Measurements from ENCODE around the gene LYSMD1. TPM values are rescaled to one million over a fixed set of nuclear protein-coding genes. Genes with fewer than 3 reads are reported as not detected.
A peak's percentile ranks its signal among the peaks of the same experiment; 100 is the strongest.

The LYSMD1 gene
- total RNA-seq, 1 donor from 2014 or later: 13.0 TPM

GRCh38 chr1:151144474-151145303, 21.0 kb downstream of the LYSMD1 start:
- no peak for DNase-seq
- intact Hi-C loops (cut with micrococcal nuclease): no loop called here
- ATAC-seq: peak; percentile 0

- no peak for DNase-seq
- intact Hi-C loops (cut with micrococcal nuclease): no loop called here
- no peak for ATAC-seq
Observed at GRCh38 chr1:151143986-151144385, 21.7 kb downstream of the LYSMD1 start.

GRCh38 chr1:151143057-151143435, 22.7 kb downstream of the LYSMD1 start:
- DNase-seq: peak; percentile 54
- peak; percentile 24 for ATAC-seq
- intact Hi-C loops (cut with micrococcal nuclease): no loop called here

- peak; percentile 63 for ATAC-seq
Observed at GRCh38 chr1:151142411-151143056, 23.2 kb downstream of the LYSMD1 start.

GRCh38 chr1:151137789-151138188, 27.9 kb downstream of the LYSMD1 start:
- DNase-seq (no peak), ATAC-seq (no peak)
- intact Hi-C loops (cut with micrococcal nuclease): no loop called here

More at GRCh38 chr1:151142411-151143056, 23.2 kb downstream of the LYSMD1 start:
- intact Hi-C loops (cut with micrococcal nuclease): no loop called here
- DNase-seq: peak; percentile 56

- ATAC-seq (no peak), DNase-seq (no peak)
- intact Hi-C loops (cut with micrococcal nuclease): no loop called here
Observed at GRCh38 chr1:151135433-151136385, 30.0 kb downstream of the LYSMD1 start.

- DNase-seq (no peak), ATAC-seq (no peak)
- intact Hi-C loops (cut with micrococcal nuclease): no loop called here
Observed at GRCh38 chr1:151134991-151135390, 30.7 kb downstream of the LYSMD1 start.

GRCh38 chr1:151134396-151134795, 31.3 kb downstream of the LYSMD1 start:
- DNase-seq (no peak), ATAC-seq (no peak)

GRCh38 chr1:151133018-151133806, 32.5 kb downstream of the LYSMD1 start:
- intact Hi-C loops (cut with micrococcal nuclease): no loop called here

More at GRCh38 chr1:151134396-151134795, 31.3 kb downstream of the LYSMD1 start:
- intact Hi-C loops (cut with micrococcal nuclease): no loop called here

GRCh38 chr1:151132335-151133017, 33.2 kb downstream of the LYSMD1 start:
- DNase-seq (no peak), ATAC-seq (no peak)
- intact Hi-C loops (cut with micrococcal nuclease): no loop called here

More at GRCh38 chr1:151133018-151133806, 32.5 kb downstream of the LYSMD1 start:
- ATAC-seq (peak; percentile 1), DNase-seq (no peak)

GRCh38 chr1:151131701-151132334, 33.9 kb downstream of the LYSMD1 start:
- peak; percentile 52 for DNase-seq
- intact Hi-C loops (cut with micrococcal nuclease): no loop called here

GRCh38 chr1:151130987-151131586, 34.6 kb downstream of the LYSMD1 start:
- DNase-seq (peak; percentile 87), ATAC-seq (peak; percentile 90)
- intact Hi-C loops (cut with micrococcal nuclease): no loop called here

More at GRCh38 chr1:151131701-151132334, 33.9 kb downstream of the LYSMD1 start:
- ATAC-seq: peak; percentile 65

- no peak for ATAC-seq
- intact Hi-C loops (cut with micrococcal nuclease): no loop called here
- DNase-seq: no peak
Observed at GRCh38 chr1:151128800-151129199, 36.9 kb downstream of the LYSMD1 start.

- no peak for ATAC-seq
- no peak for DNase-seq
- intact Hi-C loops (cut with micrococcal nuclease): no loop called here
Observed at GRCh38 chr1:151124763-151125403, 40.8 kb downstream of the LYSMD1 start.

GRCh38 chr1:151113877-151114276, 51.8 kb downstream of the LYSMD1 start:
- ATAC-seq (no peak), DNase-seq (no peak)
- intact Hi-C loops (cut with micrococcal nuclease): no loop called here
